ENCODE results near the gene GRIPAP1.

GRCh38 chrX:48998391-48998790 lies 3.7 kb downstream of the GRIPAP1 start:
- TF ChIP-seq SUZ12 (IDR thresholded peaks at IDR 0.05) (no peak), HDGF (IDR thresholded peaks at IDR 0.05; ENCODE audit: borderline replicate concordance) (no peak)

Data from HEK293T (cell line).